ENCODE results near the gene ACYP2.

The ACYP2 gene

GRCh38 chr2:54255230-54256090 lies 140.0 kb downstream of the ACYP2 start:
- no peak overlapping the region for H3K4me3 ChIP-seq (ENCODE audit: low read depth, low read length)
- TF ChIP-seq CTCF (IDR thresholded peaks at IDR 0.05; ENCODE audit: low read depth, low read length): no peak
- DNase-seq: no peak
- H3K4me1 ChIP-seq: no peaks in the 10 kb centered on the region
- no peaks in the 10 kb centered on the region for H3K9me3 ChIP-seq
- H3K36me3 ChIP-seq: no peaks in the 10 kb centered on the region
- no peaks in the 10 kb centered on the region for H3K27me3 ChIP-seq

- TF ChIP-seq CTCF (IDR thresholded peaks at IDR 0.05; ENCODE audit: low read depth, low read length): no peak
- DNase-seq: no peak
- Histone ChIP-seq H3K9me3 (no peaks in the 10 kb centered on the region), H3K27me3 (no peaks in the 10 kb centered on the region), H3K4me1 (no peaks in the 10 kb centered on the region), H3K36me3 (no peaks in the 10 kb centered on the region), H3K4me3 (ENCODE audit: low read depth, low read length) (no peak within 1 kb of the TSS)
These were observed 140.8 kb downstream of the ACYP2 start, which contains the start of gene TSPYL6 for GRCh38 chr2:54256091-54256694. Gene TSPYL6, minus strand, starts transcription at chr2:54256229. Its CDS starts 78 bp downstream, at chr2:54256151.

- Histone ChIP-seq H3K27me3 (no peaks in the 10 kb centered on the region), H3K4me3 (ENCODE audit: low read depth, low read length) (no peak overlapping the region), H3K4me1 (no peaks in the 10 kb centered on the region), H3K9me3 (no peaks in the 10 kb centered on the region), H3K36me3 (no peaks in the 10 kb centered on the region)
- no peak for DNase-seq
- TF ChIP-seq CTCF (IDR thresholded peaks at IDR 0.05; ENCODE audit: low read depth, low read length): no peak
These were observed 142.8 kb downstream of the ACYP2 start for GRCh38 chr2:54258166-54258565.

- Histone ChIP-seq H3K4me1 (no peaks in the 10 kb centered on the region), H3K9me3 (no peaks in the 10 kb centered on the region), H3K27me3 (no peaks in the 10 kb centered on the region), H3K4me3 (ENCODE audit: low read depth, low read length) (no peak overlapping the region), H3K36me3 (no peaks in the 10 kb centered on the region)
- DNase-seq: no peak
- TF ChIP-seq CTCF (IDR thresholded peaks at IDR 0.05; ENCODE audit: low read depth, low read length): no peak
These were observed 144.2 kb downstream of the ACYP2 start for GRCh38 chr2:54259413-54260240.

GRCh38 chr2:54260241-54260595 lies 144.8 kb downstream of the ACYP2 start:
- no peak for DNase-seq
- H3K27me3 ChIP-seq: no peaks in the 10 kb centered on the region
- no peaks in the 10 kb centered on the region for H3K9me3 ChIP-seq
- H3K4me3 ChIP-seq (ENCODE audit: low read depth, low read length): no peak overlapping the region
- H3K4me1 ChIP-seq: no peaks in the 10 kb centered on the region
- TF ChIP-seq CTCF (IDR thresholded peaks at IDR 0.05; ENCODE audit: low read depth, low read length): no peak
- no peaks in the 10 kb centered on the region for H3K36me3 ChIP-seq

All from BE2C (cell line).